Panc1 (cell line): ENCODE measurements around the gene CD93.

Experiments used
- POLR2AphosphoS5 ChIP-seq: IDR thresholded peaks from 2 replicates; pipeline ENCODE4 v1.6.1; 2012; ENCODE audit warnings: mild to moderate bottlenecking, low read depth, low read length, moderate library complexity
- TF ChIP-seq, protein P1 (sequence below): fragments of 450-650 bp; IDR thresholded peaks from 2 replicates; pipeline ENCODE4 v1.5.1; 2017; ENCODE audit warnings: mild to moderate bottlenecking
- TF ChIP-seq, protein P2 (sequence below), 2 experiments: IDR thresholded peaks; 2 replicates each; pipeline ENCODE4 v1.6.1; 2011 to 2012; ENCODE audit warnings: low read depth in 2 of 2, control low read depth in 1 of 2, low read length in 1 of 2, mild to moderate bottlenecking in 1 of 2, moderate library complexity in 1 of 2; ENCODE audit not compliant: insufficient read depth in 1 of 2

DNA sequence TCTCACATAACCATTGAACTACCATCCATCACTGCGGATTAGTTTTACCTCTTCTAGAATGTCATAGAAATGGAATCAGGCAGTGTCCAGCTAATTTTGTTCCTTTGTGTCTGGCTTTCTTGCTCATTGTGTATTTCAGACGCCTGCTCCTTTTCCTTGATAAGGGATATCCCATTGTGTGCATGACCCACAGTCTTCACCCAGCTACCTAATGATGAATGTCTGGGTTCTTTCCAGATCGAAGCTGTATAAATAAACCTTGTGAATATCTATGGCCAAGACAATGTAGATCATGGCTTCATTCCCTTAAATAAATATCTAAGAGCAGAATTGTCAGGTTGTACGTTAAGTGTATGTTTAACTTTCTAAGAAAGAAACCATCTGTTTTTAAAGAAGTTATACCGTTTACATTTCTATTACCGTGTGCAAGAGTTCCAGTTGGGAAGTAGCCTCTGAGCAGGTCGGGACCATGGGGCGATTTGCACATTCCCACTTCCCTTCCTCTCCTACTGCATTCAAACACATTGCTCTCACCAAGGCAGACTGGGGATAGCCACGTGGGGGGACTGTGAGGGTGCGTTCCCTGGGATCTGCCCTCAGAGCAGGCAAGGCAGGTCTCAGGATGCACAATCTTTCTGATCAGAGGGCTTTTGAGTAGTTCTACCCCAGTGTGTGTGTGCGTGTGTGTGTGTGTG lies 13.1 kb downstream of the CD93 start:
- TF ChIP-seq, protein P1, sequence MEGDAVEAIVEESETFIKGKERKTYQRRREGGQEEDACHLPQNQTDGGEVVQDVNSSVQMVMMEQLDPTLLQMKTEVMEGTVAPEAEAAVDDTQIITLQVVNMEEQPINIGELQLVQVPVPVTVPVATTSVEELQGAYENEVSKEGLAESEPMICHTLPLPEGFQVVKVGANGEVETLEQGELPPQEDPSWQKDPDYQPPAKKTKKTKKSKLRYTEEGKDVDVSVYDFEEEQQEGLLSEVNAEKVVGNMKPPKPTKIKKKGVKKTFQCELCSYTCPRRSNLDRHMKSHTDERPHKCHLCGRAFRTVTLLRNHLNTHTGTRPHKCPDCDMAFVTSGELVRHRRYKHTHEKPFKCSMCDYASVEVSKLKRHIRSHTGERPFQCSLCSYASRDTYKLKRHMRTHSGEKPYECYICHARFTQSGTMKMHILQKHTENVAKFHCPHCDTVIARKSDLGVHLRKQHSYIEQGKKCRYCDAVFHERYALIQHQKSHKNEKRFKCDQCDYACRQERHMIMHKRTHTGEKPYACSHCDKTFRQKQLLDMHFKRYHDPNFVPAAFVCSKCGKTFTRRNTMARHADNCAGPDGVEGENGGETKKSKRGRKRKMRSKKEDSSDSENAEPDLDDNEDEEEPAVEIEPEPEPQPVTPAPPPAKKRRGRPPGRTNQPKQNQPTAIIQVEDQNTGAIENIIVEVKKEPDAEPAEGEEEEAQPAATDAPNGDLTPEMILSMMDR: no peak
- TF ChIP-seq, protein P2, sequence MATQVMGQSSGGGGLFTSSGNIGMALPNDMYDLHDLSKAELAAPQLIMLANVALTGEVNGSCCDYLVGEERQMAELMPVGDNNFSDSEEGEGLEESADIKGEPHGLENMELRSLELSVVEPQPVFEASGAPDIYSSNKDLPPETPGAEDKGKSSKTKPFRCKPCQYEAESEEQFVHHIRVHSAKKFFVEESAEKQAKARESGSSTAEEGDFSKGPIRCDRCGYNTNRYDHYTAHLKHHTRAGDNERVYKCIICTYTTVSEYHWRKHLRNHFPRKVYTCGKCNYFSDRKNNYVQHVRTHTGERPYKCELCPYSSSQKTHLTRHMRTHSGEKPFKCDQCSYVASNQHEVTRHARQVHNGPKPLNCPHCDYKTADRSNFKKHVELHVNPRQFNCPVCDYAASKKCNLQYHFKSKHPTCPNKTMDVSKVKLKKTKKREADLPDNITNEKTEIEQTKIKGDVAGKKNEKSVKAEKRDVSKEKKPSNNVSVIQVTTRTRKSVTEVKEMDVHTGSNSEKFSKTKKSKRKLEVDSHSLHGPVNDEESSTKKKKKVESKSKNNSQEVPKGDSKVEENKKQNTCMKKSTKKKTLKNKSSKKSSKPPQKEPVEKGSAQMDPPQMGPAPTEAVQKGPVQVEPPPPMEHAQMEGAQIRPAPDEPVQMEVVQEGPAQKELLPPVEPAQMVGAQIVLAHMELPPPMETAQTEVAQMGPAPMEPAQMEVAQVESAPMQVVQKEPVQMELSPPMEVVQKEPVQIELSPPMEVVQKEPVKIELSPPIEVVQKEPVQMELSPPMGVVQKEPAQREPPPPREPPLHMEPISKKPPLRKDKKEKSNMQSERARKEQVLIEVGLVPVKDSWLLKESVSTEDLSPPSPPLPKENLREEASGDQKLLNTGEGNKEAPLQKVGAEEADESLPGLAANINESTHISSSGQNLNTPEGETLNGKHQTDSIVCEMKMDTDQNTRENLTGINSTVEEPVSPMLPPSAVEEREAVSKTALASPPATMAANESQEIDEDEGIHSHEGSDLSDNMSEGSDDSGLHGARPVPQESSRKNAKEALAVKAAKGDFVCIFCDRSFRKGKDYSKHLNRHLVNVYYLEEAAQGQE (IDR thresholded peaks at IDR 0.05; ENCODE audit: insufficient read depth in 1 of 2, low read depth in 2 of 2, low read length in 1 of 2): no peak
- no peak for TF ChIP-seq POLR2AphosphoS5
